K562 (cell line): Measurements from ENCODE around the gene HOXA13. TPM values are rescaled to one million over a fixed set of nuclear protein-coding genes. Genes with fewer than 3 reads are reported as not detected.

Source experiments
- ATAC-seq: fragments of 200-7000 bp; cut with Tn5 transposase; 3 replicates; pipeline ENCODE4 v1.9.1; 2020; ENCODE audit warnings: moderate library complexity
- BruUV-seq: library from RNA; stranded (reverse); fragments of 400-500 nt; replicated peaks from 2 replicates; lab custom pipeline; 2021; lab: Mats Ljungman, UMichigan
- CTCF ChIA-PET: fragments of 300-600 bp; formaldehyde crosslinking; extraction: SDS; loops from one replicate; lab custom pipeline; 2021; ENCODE audit warnings: low intra/inter-chr PET ratio; lab: Yijun Ruan, JAX
- POLR2A ChIA-PET: fragments of 300-600, 350-650 bp; sonication (Branson Sonifier 250); formaldehyde crosslinking; extraction: SDS; loops from one replicate; lab custom pipeline; 2021; ENCODE audit warnings: antibody characterized with exemption, inconsistent platforms; lab: Yijun Ruan, JAX
- DNase-seq, 4 experiments: peaks; one replicate each; pipeline versions ENCODE4 v3.0.0 to v3.0.0-alpha.2; 2011 to 2018; ENCODE audit warnings: low spot score in 3 of 4, mixed read lengths in 3 of 4; ENCODE audit errors: extremely low read depth in 1 of 4
- FAIRE-seq: peaks from 2 replicates; lab custom pipeline; 2011; peaks lifted over from hg19 to GRCh38; lab: Jason Lieb, UNC
- H2AFZ ChIP-seq: 2 replicates; pipeline ENCODE4 v1.6.0; 2011; ENCODE audit warnings: low read depth, low read length, control low read depth, inconsistent platforms
- H3K27ac ChIP-seq: fragments of 200-600 bp; 3 replicates; pipeline ENCODE4 v1.8.0; 2011; ENCODE audit warnings: low read depth, mild to moderate bottlenecking, control low read depth, inconsistent platforms, low read length, moderate library complexity, mixed read lengths; ENCODE audit errors: extremely low read depth
- H3K27me3 ChIP-seq, 2 experiments: fragments of 300-600 bp in 1 of 2; 2 replicates in 1 of 2; 3 replicates in 1 of 2; pipeline versions ENCODE4 v1.6.0 to v1.8.0; 2011; ENCODE audit warnings: inconsistent platforms in 2 of 2, low read length in 2 of 2, mild to moderate bottlenecking in 1 of 2, mixed read lengths in 1 of 2, moderate library complexity in 1 of 2; ENCODE audit not compliant: control insufficient read depth in 2 of 2, insufficient read depth in 2 of 2
- H3K36me3 ChIP-seq: fragments of 300-600 bp; 3 replicates; pipeline ENCODE4 v1.8.0; 2011; ENCODE audit warnings: mild to moderate bottlenecking, low read length, inconsistent platforms; ENCODE audit not compliant: control insufficient read depth, insufficient read depth
- H3K4me1 ChIP-seq, 2 experiments: fragments of 200-600 bp in 1 of 2; replicated peaks in 1 of 2; 2 replicates in 1 of 2; 3 replicates in 1 of 2; pipeline versions ENCODE4 v1.5.1 to v1.8.0; 2011; ENCODE audit warnings: inconsistent platforms in 2 of 2, low read length in 2 of 2, mild to moderate bottlenecking in 1 of 2, mixed read lengths in 1 of 2, moderate library complexity in 1 of 2; ENCODE audit not compliant: control insufficient read depth in 2 of 2, insufficient read depth in 2 of 2
- H3K4me2 ChIP-seq: 2 replicates; pipeline ENCODE4 v1.6.1; 2011; ENCODE audit warnings: low read length, control low read depth, inconsistent platforms, mixed read lengths; ENCODE audit not compliant: insufficient read depth
- H3K4me3 ChIP-seq: fragments of 200-600 bp; sonication (generic), shearing (Covaris generic); 2 replicates; pipeline ENCODE4 v1.5.1; 2016; ENCODE audit warnings: control low read depth, inconsistent platforms
- H3K79me2 ChIP-seq: fragments of 200-600 bp; 3 replicates; pipeline ENCODE4 v1.8.0; 2011; ENCODE audit warnings: low read length, inconsistent platforms; ENCODE audit not compliant: control insufficient read depth, insufficient read depth
- H3K9ac ChIP-seq, 2 experiments: 2 replicates each; pipeline versions ENCODE4 v1.6.0 to v1.6.1; 2011; ENCODE audit warnings: low read depth in 2 of 2, low read length in 2 of 2, control low read depth in 1 of 2, inconsistent platforms in 1 of 2, mild to moderate bottlenecking in 1 of 2, mixed read lengths in 1 of 2; ENCODE audit not compliant: insufficient read depth in 1 of 2
- H3K9me1 ChIP-seq: one replicate; pipeline ENCODE4 v1.6.0; 2011; ENCODE audit warnings: inconsistent platforms, mild to moderate bottlenecking, low read length, moderate library complexity; ENCODE audit not compliant: control insufficient read depth, insufficient read depth
- H3K9me3 ChIP-seq: replicated peaks from 2 replicates; pipeline ENCODE4 v1.5.1; 2011; ENCODE audit warnings: low read depth, low read length, inconsistent platforms; ENCODE audit not compliant: control insufficient read depth, insufficient read depth
- H4K20me1 ChIP-seq: replicated peaks from 2 replicates; pipeline ENCODE4 v1.6.1; 2011; ENCODE audit warnings: low read length, inconsistent platforms, mixed read lengths; ENCODE audit not compliant: control insufficient read depth, insufficient read depth
- BMI1 ChIP-seq: fragments of 150-350 bp; IDR thresholded peaks from 2 replicates; pipeline ENCODE4 v1.6.1; 2014; ENCODE audit warnings: low read length
- EZH2 ChIP-seq: IDR thresholded peaks from 2 replicates; pipeline ENCODE4 v1.6.1; 2012; ENCODE audit warnings: low read depth, mild to moderate bottlenecking, inconsistent platforms, low read length, borderline replicate concordance
- RNF219 ChIP-seq: fragments of 250-450 bp; sonication (Bioruptor Pico); IDR thresholded peaks from 2 replicates; pipeline ENCODE4 v1.5.0; 2022; ENCODE audit warnings: mild to moderate bottlenecking
- TRIM24 ChIP-seq, 2 experiments: fragments of 450-650 bp; IDR thresholded peaks; 2 replicates each; pipeline ENCODE4 v1.6.1; 2016
- WGBS: fragments of 100-300 bp; shearing (Covaris generic); methylation state at CpG from one replicate; pipeline ENCODE4 v1.1.6; 2016; ENCODE audit warnings: low coverage, mixed read lengths; ENCODE audit not compliant: insufficient coverage; ENCODE audit errors: missing lambda C conversion rate; 5-methylcytosine and 5-hydroxymethylcytosine counted together
- in situ Hi-C: fragments of 300-500 bp; cut with MboI; formaldehyde crosslinking; loops from 4 replicates; pipeline ENCODE4 v1.15.0; 2018; ENCODE audit warnings: inconsistent platforms, mixed read lengths
- intact Hi-C: fragments of 100-400 bp; cut with micrococcal nuclease; formaldehyde crosslinking; loops from 2 replicates; pipeline ENCODE4 v1.14.2; 2022
- polyA plus RNA-seq, 8 experiments: library from polyadenylated mRNA; depleted of rRNA in 4 of 8; stranded (reverse) in 5 of 8; unstranded in 3 of 8; fragments of >200 nt; fragmentation: Nextera tagmentation in 2 of 8; fragmentation: Illumina TruSeq in 1 of 8; extraction: Ambion mirVana in 2 of 8; extraction: Trizol in 1 of 8; gene quantifications; 2 replicates each; pipeline versions ENCODE4 v1.2.1 to v1.2.3, GENCODE V29; 2011 to 2014; ENCODE audit warnings: inconsistent platforms in 1 of 8, missing spikeins in 1 of 8
- total RNA-seq, 7 experiments: library from RNA; depleted of rRNA in 6 of 7; stranded (reverse); fragments of >200 nt in 6 of 7; fragmentation: Illumina TruSeq in 2 of 7; extraction: Trizol in 2 of 7; gene quantifications; 2 replicates each; pipeline versions ENCODE4 v1.2.1 to v1.2.3, GENCODE V29; 2011 to 2021; ENCODE audit warnings: low replicate concordance in 1 of 7

HOXA13 gene
- total and polyA plus RNA-seq, 9 of the 15 experiments (the other 6 are each of a cell fraction or from before 2014, with no cell fraction given) = not detected

- TF ChIP-seq RNF219 (no peak), BMI1 (no peak)
Measured at GRCh38 chr7:27207348-27207985, 7.6 kb upstream of the HOXA13 start (continued).

GRCh38 chr7:27205325-27206280, 5.7 kb upstream of the HOXA13 start:
- H3K79me2 ChIP-seq = no peaks in the 10 kb centered on the region
- H3K36me3 ChIP-seq = no peaks in the 10 kb centered on the region
- BruUV-seq = no TSS peak
- peaks cover 0 to 10% of the 10 kb centered on the region in 2 experiments; a peak in 2 of 5 replicates for H3K4me1 ChIP-seq
- no peak overlapping the region for H3K4me2 ChIP-seq
- H3K9me1 ChIP-seq = no peaks in the 10 kb centered on the region
- no peak overlapping the region for H2AFZ ChIP-seq
- H3K4me3 ChIP-seq = no peak overlapping the region
- POLR2A ChIA-PET = no interaction called here
- H4K20me1 ChIP-seq = peaks cover 12% of the 10 kb centered on the region; the same call in 1 of the 2 replicates
- DNase-seq = no peak
- no peak for FAIRE-seq
- no peaks in the 10 kb centered on the region for H3K9me3 ChIP-seq
- in situ Hi-C loops (loop anchor here (10.0 kb wide), 2 partner anchors 369 to 569 kb away; no protein-coding TSS in a partner anchor), intact Hi-C loops (no loop called here)
- CTCF ChIA-PET = interaction anchor here (0.7 kb wide), 1 partner anchor 27 kb away, joined by 3 read pairs; no protein-coding TSS in a partner anchor
- no peak for ATAC-seq
- H3K9ac ChIP-seq = no peak overlapping the region
- peak; percentile 44; the same call in 1 of the 2 replicates for TF ChIP-seq EZH2
- no peak for TF ChIP-seq TRIM24 (IDR thresholded peaks at IDR 0.05)
- no peak overlapping the region for H3K27ac ChIP-seq
- H3K27me3 ChIP-seq = peaks cover 47 to 77% of the 10 kb centered on the region in 2 experiments
- WGBS = 4% methylated on average over 51 of the region's 52 CpGs
